Stimulated activated naive CD8-positive, alpha-beta T cell treated with anti-CD3 and anti-CD28 coated beads, Interleukin-15, Interleukin-2, amounts not matched to agents 100 U/mL and 50 U/mL, for 24 hours (primary cell): ENCODE data around the gene SPOPL.

ENCODE experiments used
- ATAC-seq: fragments of 150-1000 bp; cut with Tn5 transposase; one replicate; pipeline ENCODE4 v1.10.0; 2021
- DNase-seq: peaks from one replicate; pipeline ENCODE4 v3.0.0; 2021

Gene SPOPL

DNA sequence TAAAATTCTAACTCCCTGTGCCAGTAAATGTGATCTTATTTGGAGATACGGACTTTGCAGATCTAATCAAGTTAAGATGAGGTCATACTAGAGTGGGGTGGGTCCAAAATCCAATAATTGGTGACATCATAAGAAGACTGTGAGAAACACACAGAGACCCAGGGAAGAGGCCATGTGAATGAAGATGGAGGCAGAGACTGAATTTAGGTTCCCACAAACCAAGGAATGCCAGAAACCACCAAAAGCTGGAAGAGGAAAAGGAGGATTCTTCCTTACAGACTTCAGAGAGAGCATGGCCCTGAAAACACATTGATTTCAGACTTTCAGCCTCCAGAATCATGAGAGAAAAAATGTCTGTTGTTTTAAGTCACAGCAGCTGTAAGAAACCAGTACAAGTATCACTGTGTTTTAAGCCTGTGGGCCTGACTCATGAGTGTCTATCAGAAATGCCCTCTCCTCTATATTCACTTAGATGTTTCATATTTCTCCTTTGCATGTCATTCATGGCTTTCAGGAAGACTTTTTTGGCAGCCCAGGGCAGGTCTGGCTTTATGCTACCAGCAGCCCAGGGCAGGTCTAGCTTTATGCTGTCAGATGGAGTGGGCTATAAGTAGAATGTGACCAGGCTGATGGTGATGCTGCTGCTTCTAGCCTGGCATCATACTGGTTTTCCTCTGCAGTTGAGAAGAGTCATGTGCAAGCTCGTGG, 100.0 kb downstream of the SPOPL start:
- no peak for ATAC-seq
- no peak for DNase-seq

DNA sequence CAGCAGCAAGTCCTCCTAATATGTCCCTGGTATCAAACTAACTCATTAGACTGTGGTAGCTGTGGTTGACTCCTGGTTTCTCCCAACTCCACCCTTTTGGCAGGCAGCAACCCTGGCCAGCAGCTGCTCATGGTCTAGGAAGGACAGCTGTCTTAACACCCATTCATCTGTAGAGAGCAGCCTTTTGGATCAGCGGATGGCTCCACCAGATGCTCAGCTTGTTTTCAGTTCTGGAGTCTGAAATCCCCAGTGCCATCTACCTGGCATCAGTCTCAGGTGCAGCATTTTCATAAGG, 100.5 kb downstream of the SPOPL start:
- DNase-seq (no peak), ATAC-seq (no peak)

DNA sequence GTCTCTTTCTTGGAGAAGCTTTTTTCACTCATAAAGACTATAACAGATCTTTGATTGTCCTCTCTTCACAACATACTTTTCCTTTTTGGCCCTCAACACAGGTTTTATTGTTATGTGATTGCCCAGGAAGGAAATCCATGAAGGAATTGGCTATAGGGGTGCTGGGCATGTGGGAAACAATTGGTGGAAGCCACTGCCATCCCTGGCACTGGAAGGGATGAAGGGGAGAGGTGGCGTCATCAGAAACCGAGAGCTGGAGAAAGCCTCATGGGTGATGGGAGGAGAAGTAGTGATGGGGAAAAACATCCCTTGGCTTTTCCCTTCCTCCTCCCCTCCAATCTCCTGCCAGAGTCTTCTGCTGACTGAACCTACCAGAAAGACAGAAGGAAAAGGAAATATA, 106.2 kb downstream of the SPOPL start:
- DNase-seq (no peak), ATAC-seq (no peak)

DNA sequence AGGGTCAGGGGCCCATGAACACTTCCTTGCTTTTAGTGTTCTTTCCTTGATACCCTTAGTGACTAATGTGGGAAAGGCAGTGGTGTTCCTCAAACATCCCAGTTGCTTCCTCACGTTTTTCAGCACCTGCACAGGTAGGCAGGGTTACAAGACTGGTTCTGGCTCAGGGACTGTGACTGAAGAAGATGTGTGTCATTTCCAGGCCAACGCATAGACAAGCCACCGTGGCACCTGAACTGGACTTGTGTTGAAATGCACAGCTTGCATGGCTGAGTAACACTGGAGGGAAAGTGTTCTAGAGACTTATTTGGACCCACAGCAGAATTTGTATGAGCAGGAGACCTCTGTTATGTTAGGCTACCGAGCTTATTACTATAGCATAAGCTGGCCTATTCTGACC, 107.9 kb downstream of the SPOPL start:
- ATAC-seq (no peak), DNase-seq (no peak)

DNA sequence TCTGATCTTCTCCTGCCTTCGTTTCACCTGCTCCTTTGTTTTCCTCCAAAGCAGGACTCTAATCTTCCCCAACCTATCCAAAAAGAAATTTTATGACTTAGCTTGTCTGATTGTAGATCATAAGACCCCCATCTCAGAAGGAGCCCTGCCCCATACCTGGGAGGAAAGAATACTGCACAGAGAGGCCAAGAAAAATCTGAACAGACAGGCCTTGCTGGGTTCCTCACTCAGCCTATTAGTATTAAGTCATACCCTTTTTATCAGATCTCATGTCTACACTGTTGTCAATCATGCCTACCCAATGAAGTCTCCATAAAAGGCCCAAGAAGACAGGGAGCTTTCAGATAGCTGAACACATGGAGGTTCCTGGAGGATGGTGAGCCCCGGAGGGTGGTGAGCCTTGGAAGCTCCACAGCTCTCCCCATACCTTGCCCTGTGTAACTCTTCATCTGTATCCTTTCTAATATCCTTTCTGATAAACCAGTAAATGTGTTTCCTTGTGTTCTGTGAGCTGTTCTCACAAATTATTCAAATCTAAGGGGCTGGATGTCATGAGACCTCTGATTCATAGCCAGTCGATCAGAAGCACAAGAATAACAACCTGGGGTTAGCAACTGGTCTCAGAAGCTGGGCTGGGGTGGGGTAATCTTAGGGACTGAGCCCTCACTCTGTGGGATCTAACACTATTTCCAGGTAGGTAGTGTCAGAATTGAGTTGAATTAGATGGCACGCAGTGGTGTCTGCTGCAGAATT, 108.8 kb downstream of the SPOPL start:
- DNase-seq (no peak), ATAC-seq (no peak)

DNA sequence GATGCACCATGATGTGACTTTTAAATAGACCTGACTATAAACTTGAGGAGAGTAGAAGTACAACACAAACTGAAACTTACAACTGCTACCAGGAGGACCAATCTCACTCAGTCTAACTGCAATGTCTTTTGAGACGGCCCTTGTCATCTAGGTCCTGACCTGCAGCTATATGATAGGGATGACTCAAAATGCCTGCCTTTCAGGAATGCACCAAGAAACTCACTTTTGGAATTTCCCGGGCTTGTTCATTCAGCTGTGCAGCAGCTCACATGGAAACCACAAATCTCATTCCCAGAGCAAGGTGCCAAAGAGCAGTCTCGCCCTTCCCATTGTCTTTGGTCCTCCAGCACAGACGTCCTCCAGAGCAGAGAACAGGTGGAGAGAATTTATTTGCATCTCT, 113.7 kb downstream of the SPOPL start:
- DNase-seq (no peak), ATAC-seq (no peak)

DNA sequence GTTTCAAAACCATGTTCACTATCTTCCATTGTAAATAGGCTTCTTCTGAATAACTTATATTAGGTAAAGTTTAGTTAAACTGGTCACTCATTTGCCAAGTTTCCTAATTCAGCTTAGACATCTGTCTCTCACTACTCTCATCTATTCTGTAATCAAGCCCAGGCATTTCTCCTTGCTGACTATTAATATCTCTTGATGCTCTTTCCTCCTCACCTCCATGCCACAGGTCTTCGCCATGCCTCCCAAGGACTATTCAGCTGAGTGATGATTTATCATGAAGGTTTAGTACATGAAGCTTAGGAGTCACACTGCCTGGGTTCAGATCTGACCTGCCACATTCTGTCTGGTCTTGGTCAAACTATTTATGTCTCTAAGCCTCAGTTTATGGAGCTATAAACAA, 115.5 kb downstream of the SPOPL start:
- ATAC-seq (no peak), DNase-seq (no peak)

DNA sequence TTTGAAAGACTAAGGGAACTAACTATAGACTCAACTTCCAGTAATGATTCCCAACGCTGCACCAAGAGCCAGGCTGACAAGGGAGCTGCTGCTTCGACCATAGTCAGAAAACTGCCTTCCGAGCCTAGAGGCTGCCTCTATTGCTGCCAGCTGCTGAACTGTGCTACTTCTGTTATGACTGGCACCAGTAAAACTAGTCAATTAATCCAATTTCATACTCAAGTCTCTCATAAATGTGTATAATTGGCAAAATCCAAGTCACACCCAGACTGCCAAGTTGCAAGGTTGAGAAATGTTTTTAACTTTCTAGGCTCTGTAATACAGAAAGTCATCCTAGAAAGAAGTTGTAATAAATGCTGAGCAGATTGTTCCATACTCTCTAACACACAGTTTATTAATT, 117.4 kb downstream of the SPOPL start:
- ATAC-seq, result no peak
- DNase-seq, result no peak

DNA sequence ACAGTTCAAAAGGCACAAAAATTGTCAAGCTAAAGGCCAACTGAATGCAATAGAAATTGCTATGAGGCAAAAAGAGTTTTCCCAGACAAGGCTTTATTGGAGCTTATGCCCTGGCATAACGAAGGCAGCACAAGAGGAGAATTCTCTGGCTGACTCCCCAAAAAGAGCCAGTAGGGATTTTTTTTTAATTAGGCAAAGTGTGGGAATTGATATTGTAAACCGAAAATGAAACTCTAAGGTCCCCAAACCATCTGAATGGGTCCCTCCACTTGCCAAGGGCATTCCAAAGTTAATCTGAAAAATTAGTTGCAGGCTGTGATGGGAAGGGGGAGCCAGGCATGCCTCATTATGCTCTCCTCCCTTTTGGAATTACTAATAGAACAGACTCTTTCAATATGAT, 118.9 kb downstream of the SPOPL start:
- DNase-seq, result no peak
- no peak for ATAC-seq

DNA sequence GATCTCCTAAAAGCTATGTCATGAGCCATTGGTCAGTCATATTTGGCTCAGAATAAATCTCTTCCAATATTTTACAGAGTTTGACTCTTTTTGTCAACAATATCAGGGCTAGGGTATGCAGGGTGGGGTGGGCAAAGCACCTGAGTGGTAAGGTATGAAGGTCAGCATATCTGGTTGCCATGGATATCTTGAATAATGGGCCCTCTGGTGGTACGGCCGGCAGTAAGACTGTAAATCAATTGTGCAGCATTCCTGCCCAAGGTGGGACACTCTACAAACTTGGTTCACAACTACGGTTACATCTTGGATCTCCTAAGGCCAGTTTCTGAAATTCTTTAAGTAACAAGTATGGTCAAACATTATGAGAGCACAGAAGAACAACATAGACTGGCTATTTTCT, 119.6 kb downstream of the SPOPL start:
- DNase-seq, result no peak
- ATAC-seq, result no peak

DNA sequence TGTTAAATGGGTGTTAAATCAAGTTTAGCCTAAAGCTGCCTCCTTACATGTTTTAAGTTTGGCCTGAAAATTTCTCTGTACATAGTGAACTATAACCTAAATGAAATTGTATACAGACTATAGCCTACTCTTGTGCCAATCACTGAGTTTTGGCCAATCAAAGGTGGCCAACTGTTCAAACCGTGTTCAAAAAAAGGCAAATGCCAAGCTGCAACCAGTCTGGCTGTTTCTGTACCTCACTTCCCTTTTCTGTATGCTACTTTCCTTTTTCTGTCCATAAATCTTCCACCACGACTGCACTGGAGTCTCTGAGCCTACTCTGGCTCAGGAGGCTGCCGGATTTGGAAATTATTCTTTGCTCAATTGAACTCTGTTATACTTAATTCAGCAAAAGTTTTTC, 121.0 kb downstream of the SPOPL start:
- DNase-seq (no peak), ATAC-seq (no peak)
